NCI-H2029 treated with DMSO at 0.1 percent for 48 hours (cell line): Measurements from ENCODE around the gene SHOC2.

ENCODE experiments used
- DNase-seq: peaks from one replicate; lab custom pipeline; 2025; lab: John Stamatoyannopoulos, UW

The SHOC2 gene

DNA sequence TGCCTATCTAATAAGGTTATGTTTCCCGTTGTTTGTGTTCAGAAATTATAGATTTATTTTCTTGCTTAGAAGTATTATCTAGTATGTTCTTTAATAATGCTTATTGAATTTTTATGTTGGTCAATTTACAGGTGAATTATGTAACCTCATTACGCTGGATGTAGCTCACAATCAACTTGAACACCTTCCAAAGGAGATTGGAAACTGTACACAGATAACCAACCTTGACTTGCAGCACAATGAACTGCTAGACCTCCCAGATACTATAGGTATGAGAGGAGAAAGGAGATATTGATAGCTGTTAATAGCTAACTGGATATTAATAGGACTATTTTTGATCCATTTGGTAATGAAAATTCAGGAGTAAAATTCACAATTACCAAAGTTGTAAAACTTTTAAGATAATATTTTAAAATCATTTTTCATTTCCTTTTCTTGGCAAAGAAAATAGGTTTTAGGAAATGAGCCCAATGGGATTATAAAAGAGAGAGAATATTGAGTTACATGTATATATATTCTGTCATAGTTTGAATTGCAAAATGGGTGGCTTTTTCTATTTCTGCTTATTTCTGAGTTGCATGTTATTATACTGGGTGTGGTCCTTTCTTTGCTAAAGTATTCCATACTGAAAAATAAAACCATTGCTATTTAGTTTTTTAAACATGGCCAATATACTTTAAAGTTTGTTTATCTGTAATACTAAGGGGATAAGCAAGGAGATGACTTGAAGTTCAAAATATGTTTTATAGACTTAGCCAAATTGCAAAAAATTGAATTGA, 66.3 kb downstream of the SHOC2 start:
- no peak for DNase-seq

DNA sequence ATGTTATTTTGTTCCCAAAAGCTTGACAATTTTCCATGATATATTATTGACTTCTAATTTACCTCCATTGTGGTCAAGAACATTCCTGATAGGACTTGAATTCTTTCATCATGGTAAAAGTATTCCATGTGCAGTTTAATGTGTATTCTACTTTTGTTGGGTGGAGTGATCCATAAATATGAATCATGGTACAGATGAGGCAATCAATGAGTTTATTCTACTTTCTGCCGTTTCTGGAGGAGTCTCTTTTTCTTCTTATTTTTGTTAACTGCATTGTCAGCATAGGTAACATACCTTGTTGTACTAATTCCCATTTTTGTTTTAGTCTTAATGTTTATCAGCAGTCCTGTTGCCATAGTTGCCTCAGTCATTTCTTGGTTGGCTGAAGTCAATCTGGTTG, 69.6 kb downstream of the SHOC2 start:
- no peak for DNase-seq

DNA sequence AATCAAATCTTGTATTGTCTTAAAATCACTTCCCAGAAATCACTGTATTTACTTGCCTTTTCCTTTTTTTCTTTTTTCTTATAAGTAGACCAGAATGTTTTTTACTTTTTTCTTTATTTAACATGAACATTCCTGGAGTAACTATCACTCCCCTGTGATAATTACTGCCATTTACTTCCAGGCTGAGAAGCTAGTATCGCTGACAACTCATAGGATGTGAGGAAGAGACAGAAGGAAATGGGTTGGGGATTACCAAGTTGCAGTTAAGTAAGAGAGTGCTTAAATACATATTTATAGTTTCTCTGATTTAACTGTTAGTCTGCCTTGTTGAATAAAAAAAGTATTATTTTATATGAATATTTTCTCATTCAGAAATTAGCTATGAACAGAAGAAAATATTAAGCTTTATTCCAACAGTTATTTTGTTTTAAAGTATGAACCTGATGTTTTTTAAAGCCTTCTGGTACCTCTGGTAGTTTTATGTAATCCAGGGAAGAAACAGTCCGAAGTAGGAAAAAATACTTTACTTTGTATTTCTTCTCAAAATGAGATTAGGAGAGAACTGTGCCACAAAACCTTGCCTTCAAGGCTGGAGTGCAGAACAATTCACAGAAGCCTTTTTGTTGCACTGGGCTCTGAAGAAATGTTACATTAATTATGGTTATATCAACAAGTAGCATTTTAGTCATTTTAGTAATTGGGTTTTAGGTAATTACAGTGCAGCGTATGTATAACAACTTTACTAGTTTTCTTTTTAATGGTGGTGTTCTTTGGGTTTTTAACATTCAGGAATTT, 72.8 kb downstream of the SHOC2 start:
- DNase-seq: no peak

DNA sequence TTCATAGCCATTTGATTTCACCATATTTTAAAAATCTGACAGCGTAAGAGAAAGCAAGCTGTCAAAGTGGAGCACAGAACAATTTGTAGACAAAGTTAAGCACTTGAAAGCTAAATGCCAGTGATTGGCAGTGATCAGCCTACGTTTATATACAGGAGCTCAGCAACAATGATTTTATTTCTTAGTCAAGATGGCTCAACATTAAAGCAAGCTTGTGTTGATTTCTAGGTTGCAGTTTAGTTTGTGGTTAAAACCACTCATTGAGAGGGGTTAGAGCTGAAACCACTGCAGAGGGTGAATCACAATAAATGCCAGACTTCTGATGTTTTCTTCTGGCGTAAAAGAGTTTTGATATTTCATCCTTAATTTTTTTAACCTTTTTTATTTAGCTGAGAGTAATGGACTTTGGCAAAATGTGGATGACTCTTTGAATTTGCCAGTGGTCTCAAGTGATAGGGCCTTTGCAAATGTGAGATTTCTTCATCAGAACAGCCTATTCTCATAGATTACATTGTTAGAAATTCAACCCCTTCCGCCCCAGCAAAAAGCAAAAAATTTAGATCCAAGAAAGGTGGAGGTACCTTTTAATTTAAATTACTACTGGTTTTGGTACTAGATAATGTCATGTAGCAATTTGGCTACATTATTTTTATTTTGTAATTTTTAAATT, 73.8 kb downstream of the SHOC2 start:
- DNase-seq: no peak

DNA sequence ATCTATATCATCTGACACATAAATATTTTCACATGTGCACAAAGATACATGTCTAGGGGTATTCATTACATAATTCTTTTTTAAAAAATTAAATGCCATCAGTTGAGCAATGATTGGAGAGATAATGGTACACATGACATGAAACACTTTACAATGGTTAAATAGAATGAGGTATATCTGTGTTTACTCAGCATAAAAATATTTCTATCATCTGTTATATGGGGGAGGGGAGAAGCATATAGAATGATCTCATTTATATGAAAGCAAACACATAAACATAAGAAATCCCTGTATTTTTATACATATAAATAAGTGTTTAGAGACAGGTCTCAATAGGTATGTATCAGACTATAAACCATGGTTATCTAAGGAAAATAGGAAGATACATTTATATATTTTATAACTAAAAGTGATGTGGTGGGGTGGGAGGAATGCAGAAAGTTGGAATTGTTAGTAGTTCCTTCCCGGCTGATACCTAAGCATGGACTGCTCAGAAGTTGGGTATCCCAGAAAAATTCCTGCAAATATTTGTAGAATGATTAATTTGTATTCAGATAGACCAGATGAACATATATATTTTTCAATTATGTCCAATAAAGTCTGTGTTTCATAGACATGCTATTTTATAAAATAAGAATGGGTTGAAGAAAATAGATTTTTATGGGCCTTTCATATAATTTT, 75.1 kb downstream of the SHOC2 start:
- no peak for DNase-seq

DNA sequence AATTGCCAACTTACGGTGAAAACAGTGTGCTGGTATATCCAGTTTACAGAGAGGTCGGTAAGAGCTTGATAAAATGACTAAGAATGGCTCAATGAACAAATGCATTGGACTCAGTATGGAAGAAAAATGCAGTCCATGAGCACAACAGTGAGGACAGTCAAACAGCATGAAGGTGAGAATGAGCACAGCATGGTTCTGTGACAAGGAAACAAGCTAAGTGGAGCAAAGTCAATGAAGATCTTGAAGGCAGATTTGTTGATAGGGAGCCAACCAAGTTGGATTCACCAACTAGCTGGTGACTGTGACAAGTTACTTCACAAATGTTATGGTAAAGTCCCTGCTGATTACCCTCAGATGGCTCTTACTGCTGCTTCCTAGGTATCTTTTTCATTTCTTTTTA, 75.9 kb downstream of the SHOC2 start:
- no peak for DNase-seq

DNA sequence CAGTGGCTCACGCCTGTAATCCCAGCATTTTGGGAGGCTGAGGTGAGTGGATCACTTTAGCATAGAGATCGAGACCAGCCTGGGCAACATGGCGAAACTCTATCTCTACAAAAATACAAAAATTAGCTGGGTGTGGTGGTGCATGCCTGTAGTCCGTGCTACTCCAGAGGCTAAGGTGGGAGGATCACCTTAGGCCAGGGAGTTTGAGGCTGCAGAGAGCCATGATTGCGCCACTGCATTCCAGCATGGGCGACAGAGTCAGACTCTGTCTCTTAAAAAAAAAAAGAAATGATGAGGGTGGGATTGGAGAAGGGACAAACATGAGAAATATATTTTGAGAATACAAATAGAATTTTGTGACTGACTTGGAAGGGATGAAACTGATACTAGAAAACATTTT, 76.9 kb downstream of the SHOC2 start:
- no peak for DNase-seq

DNA sequence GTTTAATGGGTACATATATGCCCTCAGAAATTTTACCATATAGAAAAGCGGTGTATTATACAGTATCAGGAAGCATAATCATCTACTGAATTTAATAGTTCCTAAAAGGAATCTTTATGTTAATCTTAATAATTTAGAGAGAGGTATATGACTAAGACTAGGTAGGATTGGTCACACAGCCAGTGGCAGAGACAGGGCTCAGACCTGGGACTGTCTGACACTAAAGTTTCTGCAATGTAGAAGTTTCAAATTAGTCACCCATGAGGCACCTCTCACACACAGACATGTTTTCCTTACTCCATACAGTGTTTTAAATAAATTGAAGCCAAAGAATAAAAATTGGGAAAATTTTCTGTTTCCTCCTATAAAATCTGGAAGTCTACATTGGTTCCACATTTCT, 84.6 kb downstream of the SHOC2 start:
- DNase-seq: no peak

DNA sequence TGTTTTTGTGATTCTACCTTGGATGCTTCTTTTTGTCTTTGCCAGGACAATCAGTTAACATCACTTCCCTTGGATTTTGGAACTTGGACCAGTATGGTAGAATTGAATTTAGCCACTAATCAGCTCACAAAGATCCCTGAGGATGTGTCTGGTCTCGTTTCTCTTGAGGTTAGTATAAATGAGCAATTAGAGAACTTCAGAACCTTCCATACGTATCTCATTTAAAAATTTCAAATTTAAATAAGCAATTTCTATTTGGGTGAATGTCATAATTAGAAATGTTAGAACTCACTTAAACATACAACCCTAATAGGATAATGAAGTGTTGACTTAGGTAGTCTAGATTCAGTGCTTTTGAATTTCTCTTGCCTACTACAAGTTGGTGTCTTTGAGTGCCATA, 88.1 kb downstream of the SHOC2 start:
- DNase-seq: no peak

DNA sequence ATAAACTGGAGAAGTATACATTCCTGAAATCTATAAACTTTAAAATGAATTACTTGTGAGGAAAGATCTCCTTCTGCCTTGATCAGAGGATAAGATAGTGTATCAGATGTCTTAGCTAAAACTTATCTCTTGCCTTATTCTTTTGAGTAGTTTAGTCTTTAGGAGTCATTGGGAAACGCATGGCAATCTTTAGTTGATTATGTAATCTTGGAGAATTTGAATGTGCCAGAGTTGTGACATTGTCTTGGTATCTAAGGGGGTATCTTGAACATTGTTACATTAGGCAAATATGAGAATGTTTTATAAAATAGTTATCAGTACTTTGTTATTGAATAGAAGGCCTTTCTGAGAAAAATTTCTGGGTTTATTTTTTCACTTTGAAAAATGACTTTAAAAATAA, 95.8 kb downstream of the SHOC2 start:
- no peak for DNase-seq

DNA sequence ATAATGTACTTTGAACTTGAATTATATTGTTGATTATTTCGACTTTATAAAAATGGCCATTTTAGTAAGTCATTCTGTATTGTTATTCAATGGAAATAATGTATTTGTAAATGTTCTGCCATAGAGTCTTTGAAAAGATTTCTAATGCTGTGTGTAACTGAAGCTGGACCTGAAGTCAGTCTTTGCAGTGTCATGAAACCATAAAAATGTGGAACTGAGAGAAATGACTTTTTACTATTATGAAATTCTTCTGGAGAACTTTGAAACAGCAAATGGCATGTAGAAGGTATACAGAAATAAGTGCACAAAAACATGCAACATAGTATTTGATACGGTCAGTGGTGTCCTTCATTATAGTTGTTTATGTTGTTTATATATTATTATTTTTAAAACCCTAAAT, 97.7 kb downstream of the SHOC2 start:
- DNase-seq: no peak

DNA sequence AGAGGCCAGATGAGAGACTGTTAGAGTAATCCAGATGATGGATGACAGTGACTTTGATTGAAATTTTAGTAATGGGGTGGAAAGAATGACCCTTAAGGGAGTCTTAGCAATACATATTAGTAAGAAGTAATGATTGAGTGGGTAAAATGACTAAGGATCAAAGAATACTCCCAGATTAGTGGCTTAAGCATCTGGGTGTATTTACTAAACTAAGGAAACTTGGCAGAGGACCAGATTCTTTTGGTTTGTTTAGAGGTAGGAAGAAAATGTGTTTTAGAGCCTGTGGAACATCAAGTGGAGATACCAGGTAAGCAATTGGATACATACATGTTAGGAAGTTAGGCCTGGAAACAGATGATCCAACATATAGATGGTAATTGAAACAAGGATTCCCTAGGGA, 98.6 kb downstream of the SHOC2 start:
- DNase-seq: no peak

DNA sequence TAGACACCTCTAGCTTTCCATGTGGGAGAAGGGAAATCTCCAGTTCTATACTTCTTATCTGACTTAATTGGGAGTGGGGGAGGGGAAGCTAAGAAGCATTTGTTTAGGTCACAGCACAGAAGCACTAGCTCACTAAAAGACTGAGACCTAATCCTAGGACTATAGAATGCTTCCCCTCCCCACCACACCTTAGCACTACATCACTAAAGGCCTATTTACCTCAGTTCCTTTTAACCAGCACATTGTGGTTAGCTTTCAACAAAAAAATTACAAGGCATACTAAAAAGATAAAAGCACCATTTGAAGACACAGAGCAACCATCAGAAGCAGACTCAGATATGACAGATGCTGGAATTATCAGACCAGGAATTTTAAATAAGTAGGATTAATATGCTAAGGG, 103.7 kb downstream of the SHOC2 start:
- no peak for DNase-seq

DNA sequence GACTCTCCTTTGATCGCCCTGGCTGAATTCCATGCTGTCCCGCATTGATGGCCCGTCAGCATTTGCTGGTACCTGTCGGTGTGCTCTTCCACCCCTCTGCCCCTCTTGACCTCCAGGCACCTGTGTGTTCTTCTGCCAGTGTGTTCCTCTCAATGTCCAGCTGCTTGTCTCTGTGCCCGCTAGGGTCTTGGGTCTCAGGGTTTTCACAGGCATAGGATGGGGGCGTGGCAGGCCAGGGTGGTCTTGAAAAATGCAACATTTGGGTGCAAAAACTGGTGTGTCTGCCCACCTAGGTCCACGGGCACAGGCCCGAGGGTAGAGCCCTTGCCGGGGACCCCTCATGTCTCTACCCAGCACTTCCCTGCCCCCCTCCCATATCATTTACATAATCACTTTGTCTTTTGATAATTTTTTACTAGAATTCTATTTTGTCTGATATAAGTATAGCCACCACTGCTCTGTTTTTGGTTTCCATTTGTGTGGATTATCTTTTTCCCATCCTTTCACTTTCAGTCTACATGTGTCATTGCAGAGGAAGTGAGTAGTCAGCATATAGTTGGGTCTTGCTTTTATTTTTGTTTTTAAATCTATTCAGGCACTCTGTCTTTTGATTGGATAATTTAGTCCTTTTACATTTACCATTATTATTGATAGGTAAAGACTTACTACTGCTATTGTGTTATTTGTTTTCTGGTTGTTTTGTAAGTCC, 110.8 kb downstream of the SHOC2 start:
- DNase-seq: no peak

DNA sequence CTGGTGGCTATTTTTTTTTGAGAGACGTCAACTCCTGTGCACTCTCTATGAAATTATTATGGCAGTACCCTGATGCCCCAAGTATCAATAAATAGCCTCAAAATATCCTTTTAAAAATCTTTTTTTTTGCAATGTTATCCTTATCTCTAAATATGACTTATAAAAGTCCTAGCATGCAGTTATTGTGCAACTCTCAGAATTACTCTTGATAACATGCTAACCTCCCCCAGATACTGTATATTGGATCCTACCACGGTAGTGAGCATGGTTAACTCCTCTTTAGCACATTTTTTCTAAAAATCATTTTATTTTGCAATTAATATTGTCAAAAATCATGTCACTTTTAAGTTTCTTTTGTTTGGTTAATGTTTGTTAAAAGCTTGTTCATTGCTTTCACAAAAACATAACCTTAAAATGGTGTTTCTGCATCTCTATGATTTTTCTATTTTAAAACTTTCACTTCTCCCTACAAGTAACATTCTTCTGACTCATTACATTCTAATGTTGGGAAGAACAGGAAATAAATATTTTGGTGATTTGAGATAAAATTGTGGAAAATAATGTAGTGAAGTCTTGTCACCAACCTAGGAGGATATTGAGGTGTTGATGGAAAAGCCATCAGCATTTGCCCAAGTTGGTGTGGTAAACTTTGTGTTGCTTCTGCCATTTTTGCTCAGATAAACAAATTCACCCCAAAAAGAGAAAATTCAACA, 115.3 kb downstream of the SHOC2 start:
- DNase-seq: no peak

DNA sequence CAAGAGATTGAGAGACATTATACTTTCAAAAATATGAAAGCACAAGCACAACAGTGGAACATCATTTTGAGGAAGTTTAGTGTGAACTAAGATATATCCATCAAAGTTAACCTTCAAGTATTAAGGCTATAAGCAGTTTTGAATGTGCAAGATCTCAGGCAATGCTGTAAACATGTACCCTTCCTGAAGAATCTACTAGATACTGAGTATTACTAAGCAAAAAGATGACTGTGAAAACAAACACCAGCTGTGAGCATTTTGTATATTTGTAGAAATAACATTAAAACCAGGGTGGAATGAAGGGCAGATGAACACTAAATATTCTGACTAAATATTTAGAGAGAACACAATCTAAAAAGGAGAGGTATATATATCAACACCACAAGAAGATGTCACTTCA, 116.1 kb downstream of the SHOC2 start:
- DNase-seq: no peak

DNA sequence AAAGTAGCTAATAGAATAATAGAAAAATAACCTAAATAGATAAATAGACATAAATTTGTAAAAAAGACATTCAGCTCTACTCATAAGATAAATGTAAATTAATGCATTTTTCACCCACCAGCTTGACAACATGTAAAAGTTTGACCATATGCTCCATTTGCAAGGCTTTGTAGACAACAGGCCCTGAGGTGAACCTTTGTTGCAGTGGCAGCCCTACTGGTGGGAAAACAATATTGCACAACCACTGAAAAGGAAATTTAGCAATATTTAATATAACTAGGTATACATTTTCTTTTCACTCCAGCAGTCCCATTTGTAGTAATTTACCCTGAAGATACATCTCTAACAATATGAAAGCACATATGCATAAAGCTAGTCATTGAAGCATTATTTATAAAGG, 118.5 kb downstream of the SHOC2 start:
- DNase-seq: no peak

DNA sequence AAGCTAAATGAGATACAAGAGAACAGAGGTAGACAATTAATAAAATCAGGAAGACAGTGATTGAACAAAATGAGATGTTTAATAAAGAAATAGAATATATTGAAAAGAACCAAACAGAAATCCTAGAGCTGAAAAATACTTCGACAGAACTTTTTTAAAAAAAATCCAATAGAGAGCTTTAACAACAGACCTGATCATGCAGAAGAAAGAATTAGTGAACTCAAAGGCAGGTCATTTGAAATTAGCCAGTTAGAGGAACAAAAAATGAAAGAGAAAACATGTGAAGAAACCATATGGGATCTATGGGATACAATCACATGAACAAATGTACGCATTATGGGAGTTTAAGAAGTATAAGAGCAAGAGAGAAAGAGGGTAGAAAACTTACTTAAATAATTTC, 120.1 kb downstream of the SHOC2 start:
- DNase-seq: no peak

DNA sequence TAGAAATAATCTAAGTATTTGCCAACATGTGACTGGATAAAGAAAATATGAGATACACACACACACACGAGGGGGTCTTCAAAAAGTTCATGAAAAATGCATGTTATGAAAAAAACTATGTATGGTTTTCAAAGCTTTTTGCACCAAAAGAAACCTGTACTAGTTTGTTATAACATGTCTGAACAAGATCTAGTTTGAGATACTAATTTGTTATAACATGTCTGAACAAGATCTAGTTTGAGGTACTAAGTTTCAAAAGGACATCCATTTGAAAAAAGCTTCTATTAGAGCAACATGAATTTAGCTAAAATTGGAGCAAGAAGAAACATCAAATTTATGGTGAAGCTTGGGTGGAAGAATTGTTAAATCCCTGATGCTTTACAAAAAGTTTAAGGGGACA, 137.6 kb downstream of the SHOC2 start:
- no peak for DNase-seq
